Measurements from ENCODE around the gene KCNQ5.

Gene KCNQ5

DNA sequence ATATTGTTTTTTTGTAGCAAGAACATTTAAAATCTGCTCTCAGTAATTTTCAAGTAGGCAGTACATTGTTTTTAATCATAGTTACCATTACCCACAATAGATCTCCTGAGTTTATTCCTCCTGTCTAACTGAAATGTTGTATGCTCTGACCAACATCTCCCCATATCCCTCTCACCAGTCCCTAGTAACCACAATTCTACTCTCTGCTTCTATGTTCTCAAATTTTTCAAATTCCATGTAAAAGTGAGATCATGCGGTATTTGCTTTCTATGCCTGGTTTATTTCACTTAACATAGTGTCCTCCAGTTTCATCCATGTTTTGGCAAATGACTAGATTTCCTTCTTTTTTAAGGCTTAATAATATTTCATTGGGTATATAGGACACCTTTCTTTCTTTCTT, 300.5 kb downstream of the KCNQ5 start:
- DNase-seq = no peak

DNA sequence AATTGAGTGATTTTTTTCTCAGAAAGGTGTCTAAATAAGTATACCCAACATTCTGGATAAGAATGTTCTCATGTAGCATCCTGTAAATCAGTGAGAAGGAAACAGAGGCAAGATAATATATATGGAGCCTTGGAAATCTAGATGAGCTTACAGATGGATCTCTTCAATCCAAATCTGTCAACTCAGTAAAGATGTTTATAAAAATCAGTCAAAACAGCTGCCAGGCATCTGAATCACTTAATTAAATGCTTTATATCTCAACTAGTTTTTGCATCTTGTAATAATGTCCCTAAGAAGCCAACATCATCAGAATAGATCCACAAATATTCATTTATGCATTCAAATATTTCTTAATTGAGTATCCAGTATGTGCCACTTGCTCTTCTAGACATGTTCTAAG, 303.3 kb downstream of the KCNQ5 start:
- no peak for DNase-seq

DNA sequence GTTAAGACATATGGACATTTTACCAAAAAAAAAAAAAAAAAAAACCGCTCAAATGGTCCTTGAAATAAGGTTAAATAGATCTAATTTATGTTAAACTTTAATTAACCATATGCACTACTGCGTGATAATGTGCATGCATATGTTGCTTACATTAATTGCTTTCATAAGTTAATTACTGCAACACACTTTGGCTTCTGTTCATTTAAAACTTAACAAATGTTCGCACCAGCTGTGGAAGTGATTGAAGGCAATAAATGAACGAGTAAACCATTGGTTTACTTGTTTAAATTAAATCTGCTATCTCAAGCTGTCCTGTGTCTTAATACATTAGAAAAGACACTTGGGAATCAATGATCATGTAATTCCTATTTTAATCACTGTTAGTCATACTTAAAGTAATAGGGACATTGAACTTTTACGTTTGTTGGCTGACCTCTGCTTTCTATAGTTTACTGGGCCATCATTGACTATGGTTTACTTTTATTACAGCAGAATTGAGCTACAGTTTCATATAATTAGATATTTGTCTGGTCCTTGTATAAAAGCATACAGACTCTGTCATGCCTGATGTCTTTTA, 308.8 kb downstream of the KCNQ5 start:
- DNase-seq = no peak

DNA sequence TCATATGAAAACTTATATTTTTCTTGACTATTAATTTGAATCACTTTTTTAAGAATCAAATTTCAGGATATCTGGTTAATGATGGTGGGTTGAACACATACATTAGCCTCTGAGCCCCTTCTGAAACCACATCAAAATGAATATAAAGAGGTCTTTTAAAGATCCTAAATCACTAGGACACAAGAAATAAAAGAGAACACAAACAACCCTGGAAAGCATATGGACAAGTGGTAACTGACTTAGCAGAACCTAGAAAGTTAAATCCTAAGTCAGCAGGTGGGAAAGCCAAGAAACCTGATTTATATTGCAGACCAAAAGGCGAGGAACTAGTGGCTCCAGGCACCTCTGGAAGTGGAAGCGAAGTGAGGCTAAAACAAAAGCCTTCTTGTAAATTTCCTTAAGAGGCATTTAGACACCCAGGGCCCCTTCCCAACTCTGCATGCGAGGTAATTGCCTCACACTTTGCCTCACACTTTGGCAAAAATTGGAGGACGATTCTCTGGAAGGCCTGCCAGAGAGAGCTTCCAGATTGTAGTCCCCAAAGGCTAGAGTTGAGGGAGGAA, 309.5 kb downstream of the KCNQ5 start:
- no peak for DNase-seq

DNA sequence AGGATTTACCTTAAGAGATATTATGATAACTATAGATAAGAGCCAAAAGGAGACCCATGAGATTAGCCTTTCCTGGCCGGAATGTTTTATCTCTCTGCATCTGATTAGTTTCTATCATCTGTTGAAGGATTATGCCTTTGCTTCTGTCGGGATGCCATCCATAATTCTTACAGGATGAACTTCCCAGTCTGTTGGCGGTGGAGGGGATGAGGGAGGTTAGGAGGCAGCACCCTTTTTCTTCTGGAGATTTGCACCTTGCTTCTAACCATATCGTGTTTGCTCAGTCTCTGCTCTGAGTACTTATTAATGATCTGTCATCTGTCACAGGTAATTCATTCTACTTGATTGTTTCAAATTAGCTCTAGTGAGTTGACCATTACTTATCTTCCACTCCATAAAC, 311.4 kb downstream of the KCNQ5 start:
- DNase-seq = no peak

DNA sequence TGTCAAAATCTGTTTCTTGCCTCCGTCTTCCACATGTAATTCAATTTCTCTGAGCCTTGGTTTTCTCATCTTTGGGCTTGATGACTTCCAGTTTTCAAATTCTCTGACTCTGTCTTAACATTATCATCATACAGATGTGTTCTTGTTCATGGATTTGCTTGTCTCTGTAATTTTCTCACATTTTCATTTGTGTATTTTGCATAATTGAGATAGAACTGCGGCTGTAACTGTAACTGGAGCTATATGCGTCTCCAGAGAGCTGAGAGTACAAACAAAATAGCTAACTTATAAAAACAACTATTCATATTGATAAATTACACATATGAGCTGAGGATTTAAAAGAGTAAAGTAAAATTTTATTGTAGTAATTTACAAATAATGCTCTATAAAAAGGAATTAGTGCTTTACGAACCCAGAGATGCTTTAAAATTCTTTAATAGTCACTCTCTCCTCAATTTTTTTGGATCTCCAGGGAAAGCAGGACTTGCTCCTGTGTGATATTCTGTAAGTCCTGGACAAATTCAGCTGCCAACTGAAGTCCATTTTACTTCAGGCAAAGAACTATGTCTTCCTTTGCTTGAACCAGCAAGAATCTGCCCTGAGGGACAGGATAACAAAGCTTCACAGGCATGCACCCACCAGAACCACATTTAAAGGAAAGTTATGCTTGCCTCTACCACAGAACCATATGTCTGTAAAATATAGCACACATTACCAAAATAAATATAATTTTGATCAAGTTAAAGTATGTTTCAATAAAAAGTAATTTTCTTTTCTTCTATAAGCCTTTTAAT, 315.1 kb downstream of the KCNQ5 start:
- DNase-seq = no peak

DNA sequence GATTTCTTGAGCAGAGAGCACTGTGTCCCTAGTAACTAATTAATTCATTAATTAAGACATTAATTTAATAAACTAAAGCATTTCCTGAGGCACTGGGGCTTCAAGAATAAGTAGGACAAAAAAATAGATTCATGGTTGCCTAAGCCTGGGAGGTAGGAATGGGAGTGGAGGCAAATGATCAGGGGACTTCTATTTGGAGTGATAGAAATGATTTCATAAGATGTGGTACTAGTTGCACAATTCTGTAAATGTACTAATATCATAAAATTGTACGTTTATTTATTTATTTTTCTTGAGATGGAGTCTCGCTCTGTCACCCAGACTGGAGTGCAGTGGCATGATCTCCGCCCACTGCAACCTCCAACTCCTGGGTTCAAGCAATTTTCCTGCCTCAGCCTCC, 316.2 kb downstream of the KCNQ5 start:
- DNase-seq = no peak

DNA sequence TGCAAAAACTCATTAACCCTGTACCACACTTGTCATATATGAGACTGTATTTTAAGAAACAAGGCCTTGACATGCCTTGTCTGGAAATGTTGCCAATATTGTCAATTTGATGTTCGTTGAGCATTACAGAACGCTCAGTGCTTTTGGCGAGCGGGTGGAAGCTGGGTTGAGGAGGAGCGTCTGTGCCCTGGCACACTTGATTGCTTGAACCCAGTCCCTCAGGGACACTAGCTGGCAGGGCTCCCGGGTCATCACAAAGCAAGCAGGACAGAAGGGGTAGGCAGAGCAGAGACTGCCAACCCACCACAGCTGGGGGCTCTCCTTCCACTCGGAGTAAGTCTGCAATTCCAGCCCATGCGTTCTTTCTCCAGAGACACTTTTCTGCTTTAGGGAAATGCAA, 317.1 kb downstream of the KCNQ5 start:
- no peak for DNase-seq

DNA sequence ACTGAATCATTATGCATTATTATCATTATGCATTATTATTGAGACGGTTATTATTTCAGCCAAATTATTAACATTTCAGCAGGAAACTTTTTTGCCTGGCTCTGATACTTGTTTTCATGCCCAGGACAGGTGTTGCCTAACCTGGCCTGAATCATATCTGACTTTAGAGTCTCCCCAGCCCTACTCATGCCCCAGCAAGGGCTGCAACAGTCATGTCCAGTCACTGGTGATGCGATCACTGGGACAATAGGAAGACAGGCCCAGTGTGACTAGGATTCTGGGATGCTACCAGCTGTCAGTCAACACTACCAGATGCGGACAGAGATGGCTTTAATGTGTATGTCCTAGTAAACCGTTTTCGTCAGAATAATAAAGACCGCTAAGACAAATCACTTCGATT, 318.4 kb downstream of the KCNQ5 start:
- no peak for DNase-seq

DNA sequence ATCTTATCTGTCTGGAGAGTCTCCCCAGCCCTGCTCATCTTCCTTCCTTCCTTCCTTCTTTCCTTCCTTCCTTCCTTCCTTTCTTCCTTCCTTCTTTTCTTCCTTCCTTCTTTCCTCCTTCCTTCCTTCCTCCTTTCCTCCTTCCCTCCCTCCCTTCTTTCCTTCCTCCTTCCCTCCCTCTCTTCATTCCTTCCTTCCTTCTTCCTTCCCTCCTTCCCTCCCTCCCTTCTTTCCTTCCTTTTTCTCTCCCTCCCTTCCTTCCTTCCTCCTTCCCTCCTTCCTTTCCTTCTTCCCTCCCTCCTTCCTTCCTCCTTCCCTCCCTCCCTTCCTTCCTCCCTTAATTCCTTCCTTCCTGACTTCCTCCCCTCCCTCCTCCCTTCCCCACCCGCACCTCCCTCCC, 319.4 kb downstream of the KCNQ5 start:
- DNase-seq = no peak

DNA sequence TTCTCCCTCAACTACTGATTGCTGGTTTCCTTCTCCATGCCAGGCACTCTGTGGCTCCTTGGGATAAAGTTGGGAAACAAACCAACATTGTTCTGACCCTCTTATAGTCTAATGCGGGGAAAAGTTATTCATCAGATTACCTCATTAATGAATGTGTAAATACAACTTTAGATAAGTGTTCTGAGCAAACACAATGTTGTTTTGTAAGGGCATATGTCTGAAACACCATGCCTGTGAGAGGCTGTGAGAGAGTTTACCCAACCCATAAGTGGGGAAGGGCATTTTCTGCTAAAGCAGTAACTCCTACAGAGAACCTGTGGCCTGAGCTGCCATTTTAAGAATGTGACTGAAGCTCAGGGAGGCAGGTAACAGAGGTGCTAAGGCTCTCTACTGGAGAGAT, 319.9 kb downstream of the KCNQ5 start:
- no peak for DNase-seq

DNA sequence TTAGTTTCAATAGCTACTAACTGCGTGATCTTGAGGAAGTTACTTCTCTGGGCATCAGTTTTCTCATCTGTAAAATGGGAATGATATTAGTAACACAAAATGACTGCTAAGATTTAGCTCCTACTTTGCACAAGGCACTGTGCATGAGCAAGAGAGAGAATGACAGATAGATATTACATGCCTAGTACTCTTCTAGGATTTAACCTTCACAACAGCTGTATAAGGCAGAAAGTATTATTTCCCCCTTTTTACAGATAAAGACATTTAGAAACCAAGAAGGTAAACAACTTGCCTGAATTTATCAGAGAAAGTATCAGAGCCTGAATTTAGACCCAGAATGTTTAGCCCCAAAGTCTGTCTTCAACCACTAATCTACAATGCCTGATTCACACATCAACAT, 321.8 kb downstream of the KCNQ5 start:
- DNase-seq = no peak

DNA sequence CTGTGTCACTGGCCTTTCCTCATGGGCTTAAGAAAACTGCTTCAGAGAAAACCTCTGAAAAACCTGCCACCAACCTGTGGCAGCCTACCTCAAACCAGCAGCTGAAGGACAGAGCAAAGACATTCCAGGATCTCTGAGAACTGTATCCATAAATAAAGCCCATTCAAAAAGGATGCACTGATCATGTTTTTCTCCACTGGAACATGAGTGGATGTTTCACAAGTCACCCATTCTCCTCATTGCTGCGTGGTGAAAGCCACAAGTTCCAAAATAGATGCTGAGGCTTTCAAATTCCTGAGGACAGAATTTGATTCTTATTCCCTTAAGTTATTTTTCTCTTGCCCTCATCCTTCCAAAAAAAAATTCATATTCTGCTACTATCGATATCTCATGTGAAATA, 322.8 kb downstream of the KCNQ5 start:
- no peak for DNase-seq

DNA sequence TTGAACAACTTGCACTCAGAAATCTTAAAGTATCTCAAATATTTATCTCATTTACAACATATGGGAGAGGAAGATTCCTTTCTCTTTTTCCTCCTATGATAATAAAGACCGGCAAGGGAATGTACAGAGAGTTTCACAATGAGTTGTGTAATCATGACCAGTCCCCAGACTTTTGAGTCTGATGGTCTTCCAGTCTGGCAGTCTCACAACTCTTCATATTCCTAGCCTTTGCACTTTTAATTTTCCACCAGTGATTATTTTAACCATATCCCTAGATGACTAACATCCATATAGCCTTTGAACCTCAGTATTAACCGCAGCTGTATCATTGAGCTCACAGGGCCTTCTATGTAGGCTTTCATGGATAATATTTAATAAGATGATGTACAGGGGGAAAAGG, 324.9 kb downstream of the KCNQ5 start:
- DNase-seq = no peak

DNA sequence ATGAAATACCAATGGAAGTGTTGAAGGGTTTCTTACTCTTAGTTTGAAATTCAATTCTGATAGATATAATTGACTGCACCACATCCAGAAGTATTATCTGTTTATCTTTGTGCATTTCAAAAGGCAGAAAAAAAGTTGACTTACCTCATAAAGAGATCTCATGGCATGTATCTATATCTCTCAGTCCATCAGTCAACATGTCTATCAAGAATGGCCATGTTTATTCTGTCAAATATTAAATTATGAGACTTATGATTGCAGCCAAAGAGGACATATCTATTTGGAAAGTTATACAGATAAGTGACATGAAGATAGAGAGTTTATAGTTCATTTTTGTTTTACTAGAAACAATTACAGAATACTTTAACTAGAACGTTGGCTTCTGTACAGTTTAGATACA, 325.7 kb downstream of the KCNQ5 start:
- no peak for DNase-seq

DNA sequence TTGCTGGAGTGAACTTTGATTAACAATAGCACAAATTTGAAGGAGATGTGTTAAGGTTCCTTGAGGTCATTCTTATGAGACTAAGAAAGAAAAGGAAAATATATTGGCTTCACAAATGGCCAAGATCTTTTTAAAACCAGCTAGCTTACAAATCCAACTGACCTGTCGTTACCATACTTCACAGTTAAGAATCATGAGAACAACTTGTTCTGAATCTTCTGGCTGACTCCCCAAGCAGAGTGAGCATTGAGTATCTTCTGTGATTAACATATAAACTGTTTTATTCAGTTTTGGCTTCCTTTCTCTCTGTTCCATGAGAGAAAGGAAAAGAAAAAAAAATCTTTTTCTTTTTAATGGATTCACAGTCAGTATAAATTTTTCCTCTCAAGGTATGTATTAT, 326.3 kb downstream of the KCNQ5 start:
- DNase-seq = no peak

DNA sequence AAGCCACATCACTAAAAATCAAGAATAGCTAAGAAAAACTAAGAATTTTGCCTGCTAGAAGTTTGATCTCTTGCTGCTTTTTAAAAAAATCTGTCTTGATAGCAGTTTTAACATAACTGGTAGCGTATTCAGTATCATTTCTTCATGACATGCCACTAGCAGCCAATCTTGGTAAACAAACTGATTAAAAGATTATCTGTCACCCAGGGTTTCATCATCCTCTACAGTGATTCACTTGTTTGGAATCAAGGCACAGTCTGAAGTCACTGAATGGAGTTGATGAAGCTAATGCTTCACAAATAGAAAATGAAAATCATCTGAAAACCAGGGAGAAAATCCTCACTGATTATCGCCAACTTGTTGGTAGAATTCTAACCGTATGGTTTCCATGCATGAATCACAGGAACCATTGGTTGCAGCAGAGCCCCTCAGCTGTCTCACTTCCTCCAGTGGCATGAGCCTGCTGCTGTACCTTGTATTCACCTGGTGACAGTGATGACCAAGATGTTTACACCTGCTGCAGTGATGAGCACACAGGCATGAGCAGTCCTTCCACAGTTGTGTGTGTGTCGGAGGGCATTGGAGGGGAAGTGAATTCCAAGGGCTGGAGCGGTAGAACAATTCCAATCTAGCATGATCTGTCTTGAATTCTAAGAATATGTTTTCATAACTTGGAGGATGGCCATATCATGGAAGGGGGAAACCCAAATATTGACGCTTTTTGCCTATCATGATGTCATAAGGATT, 328.4 kb downstream of the KCNQ5 start:
- DNase-seq = no peak

DNA sequence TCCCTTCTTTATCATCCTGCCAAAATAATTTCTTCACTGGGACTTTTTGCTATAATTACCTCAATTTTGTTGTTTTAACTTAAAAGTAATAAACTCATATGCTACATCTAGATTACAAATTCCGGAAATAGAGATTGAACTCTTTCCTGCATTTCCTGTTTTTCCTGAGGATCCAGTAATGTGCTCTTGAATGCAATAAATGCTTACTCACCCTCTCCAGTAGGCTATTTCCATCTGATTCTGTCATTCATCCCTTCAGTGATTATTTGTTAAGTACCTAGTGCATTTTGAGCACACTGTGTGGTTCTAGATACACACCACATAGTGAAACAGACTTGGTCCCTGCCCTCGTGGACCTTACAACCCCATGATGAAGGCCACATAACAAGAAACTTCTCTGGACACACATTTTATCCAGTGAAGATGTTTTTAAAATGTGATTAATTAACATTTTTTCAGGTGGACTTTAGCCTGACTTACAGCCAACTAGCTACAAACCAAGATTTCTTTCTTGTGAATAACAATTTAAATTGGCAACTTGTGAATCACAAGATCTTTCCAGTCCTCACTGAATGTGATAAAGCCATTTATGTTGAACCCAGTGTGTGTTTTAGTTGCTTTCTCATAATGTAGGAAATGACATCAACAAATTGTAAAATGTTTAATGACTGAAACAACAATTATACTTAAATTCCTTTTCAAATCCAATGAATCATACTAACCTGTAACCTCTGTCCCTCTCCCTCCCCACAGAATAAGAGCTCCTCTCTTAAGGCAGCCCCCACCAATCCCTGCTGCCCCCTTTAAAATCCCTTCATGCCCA, 331.2 kb downstream of the KCNQ5 start:
- DNase-seq = no peak

DNA sequence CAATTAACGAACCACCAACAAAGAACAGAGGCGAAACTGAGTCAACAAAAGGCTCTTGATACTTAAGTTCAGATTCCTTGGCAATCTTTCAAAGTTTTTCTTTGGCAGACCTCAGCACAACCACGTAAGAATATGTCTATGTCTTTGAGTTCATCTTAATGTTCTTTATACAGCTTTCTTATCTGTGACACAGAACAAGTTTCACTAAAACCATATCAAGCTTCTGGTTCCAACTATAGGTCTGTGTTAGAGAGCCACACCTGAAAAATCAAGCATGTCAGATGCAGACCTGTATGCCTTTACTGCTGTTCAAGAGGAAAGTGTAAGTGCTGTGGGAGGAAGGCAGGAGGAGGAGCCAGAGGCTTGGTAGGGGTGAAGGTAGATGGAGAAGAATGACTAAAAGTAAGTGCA, 332.1 kb downstream of the KCNQ5 start:
- DNase-seq = no peak

DNA sequence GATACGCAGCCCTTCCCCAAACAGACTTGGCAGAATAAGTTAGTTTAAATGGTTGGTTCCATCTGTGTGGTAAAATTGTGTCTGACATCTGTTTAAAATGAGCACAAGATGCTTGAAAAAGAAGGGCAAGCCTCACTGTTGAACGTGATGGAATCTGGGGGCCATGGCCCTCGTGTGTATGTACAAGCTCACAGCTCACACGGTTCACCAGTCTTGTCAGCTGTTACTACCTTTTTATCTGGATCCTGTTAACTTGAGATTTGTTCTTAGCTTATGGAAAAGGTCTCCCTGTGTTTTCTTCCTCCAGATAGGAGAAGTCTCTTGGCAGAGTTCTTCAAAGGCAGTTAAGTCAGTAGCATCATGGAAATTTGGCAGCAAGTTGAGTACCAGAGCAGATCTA, 332.9 kb downstream of the KCNQ5 start:
- DNase-seq = no peak

DNA sequence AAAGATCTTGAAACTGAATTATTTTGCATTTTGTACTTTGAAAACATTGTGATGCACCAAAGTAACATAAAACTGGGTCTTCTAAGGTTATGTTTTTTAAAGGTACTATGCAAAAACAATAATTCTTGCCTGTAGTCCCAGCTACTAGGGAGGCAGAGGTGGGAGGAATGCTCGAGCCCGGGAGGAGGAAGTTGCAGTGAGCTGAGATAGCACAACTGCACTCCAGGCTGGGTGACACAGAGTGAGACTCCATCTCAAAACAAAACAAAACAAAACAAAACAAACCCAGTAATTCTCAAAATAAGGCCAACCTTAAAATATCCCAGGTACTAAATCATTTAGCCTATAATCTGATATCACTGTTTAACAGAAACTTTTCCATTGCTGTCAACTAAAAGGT, 333.8 kb downstream of the KCNQ5 start:
- DNase-seq = peak; percentile 15 to 37

DNA sequence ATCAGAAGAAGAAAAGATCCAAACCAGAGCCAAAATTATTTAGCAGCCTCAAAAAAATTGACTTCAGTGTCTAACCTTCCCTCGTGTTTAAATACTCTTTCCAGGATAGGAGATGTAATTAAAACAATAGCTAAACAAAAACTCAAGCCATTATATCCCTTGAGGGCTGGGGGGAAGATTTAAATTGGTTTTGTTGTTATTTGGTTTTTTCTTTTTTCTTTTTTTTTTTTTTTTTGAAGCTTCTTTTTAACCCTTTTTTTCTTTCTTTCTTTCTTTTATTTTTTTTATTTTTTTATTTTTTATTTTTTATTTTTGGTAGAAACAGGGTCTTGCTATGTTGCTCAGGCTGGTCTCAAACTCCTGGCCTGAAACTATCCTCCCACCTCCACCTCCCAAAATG, 334.4 kb downstream of the KCNQ5 start:
- no peak for DNase-seq

DNA sequence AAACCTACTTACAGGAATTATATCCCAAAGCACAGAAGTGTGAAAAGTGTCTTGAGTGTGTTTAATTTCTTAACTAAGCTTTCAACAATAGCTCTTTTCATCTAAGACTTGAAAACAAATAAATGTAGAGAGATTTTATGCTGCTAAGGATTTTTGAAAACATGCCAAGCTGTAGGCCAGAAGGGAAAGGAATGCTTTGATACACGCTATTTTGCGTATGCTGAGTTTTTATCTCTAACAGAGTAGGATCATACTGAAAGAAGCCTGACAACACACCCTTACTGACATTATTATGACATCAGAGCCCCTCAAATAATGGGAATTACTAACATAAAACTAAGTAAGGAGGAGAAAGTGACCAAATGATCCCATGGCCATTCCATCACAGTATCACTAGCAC, 338.0 kb downstream of the KCNQ5 start:
- DNase-seq = no peak
